ENCODE results near the gene OR4N2.
"Not testable (repeated sequence)": the region's sequence is repeated elsewhere in the genome, so short reads cannot be mapped to it uniquely, and the experiment has no call there.

Gene OR4N2

DNA sequence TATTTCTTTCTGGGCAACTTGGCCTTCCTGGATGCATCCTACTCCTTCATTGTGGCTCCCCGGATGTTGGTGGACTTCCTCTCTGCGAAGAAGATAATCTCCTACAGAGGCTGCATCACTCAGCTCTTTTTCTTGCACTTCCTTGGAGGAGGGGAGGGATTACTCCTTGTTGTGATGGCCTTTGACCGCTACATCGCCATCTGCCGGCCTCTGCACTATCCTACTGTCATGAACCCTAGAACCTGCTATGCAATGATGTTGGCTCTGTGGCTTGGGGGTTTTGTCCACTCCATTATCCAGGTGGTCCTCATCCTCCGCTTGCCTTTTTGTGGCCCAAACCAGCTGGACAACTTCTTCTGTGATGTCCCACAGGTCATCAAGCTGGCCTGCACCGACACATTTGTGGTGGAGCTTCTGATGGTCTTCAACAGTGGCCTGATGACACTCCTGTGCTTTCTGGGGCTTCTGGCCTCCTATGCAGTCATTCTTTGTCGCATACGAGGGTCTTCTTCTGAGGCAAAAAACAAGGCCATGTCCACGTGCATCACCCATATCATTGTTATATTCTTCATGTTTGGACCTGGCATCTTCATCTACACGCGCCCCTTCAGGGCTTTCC, 24.2 kb downstream of the OR4N2 start:
- in situ Hi-C loops (cut with HindIII; ENCODE audit: low pct_ligation_motif_present, low pct_unique_long_range_greater_than_20kb, low sequenced_read_pairs): not testable (repeated sequence)
- peak; percentile 6 for DNase-seq

DNA sequence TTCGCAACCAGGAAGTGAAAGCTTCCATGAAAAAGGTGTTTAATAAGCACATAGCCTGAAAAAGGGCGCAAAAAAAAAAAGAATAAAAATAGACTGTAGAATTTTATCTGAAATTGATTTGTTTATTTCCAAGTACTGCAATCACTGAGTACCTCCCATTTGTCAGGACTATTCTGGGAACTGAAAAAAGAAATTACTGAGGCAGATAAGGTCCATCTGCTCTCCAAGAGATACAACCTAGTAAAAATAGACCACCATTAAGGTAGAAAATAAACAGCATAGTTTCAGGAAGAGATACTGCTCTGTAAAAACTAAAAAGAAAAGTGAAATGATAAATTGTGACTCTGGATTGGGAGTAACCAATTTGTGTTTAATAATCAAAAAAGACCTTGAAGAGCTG, 24.7 kb downstream of the OR4N2 start:
- DNase-seq: no peak
- in situ Hi-C loops (cut with HindIII; ENCODE audit: low pct_ligation_motif_present, low pct_unique_long_range_greater_than_20kb, low sequenced_read_pairs): no loop called here

DNA sequence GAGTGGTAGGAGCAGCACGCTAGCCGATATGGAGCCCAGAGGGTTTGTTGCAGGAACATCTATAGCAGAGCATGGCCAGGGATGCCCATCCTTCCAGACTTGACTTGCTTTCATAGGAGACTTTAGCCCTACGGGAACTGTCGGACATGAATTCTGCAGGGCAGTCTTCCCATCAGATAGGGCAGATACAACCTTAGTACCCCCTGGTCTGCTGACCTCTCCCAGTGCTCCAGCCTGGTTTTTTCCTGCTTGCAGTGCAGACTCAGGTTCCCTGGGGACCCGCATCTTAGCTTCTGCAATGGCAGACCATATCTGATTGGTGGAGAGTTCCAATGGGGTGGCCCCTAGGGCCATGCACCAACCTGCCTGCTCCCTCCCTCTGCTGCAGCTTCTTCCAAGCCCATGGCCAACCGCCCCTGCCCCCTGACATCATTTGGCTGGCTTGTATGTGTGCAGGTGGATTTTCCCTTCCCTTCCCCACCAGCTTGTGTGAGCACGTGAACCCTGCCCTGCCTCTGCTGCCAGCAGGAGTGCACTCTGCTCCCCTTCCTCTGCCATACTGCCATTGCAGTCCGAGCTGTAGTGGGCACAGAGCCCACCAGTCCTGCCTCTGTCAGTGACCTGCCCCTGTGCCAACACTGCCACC, 30.8 kb downstream of the OR4N2 start:
- DNase-seq; in situ Hi-C loops (cut with HindIII; ENCODE audit: low pct_ligation_motif_present, low pct_unique_long_range_greater_than_20kb, low sequenced_read_pairs): not testable (repeated sequence)

DNA sequence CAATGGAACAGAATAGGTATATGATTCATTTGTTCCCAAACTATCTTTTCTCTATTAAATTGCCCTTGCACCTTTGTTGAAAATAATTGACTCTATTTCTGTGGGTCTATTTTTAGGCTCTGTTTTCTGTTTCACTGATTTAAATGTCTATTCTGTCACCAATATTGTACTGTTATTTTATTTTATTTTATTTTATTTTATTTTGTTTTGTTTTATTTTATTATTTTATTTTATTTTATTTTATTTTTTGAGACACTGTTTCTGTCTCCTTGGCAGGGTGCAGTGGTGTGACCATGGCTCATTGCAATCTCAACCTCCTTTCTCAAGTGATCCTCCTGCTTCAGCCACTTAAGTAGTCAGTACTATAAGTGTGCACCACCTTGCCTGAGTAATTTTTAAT, 34.9 kb downstream of the OR4N2 start:
- in situ Hi-C loops (cut with HindIII; ENCODE audit: low pct_ligation_motif_present, low pct_unique_long_range_greater_than_20kb, low sequenced_read_pairs): no loop called here
- no peak for DNase-seq

DNA sequence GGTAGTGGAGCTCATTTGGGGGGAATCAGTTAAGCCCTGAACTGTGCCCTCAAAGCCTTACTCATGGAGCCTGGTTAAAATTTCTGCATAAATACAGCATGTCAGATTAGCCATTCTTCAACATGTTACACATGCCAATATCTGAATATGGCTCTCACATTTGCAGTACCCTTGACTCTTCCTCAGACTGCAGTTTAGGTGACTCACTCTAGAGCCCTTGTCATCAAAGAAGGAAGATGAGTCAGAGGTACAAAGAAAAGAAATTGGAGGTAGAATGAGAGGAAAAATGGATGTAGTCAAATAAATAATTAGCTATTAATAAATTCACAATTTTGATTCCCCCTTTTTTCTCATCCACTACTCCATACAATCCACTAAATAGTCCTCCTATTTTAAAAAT, 47.8 kb downstream of the OR4N2 start:
- peak; percentile 8 for DNase-seq
- in situ Hi-C loops (cut with HindIII; ENCODE audit: low pct_ligation_motif_present, low pct_unique_long_range_greater_than_20kb, low sequenced_read_pairs): no loop called here

DNA sequence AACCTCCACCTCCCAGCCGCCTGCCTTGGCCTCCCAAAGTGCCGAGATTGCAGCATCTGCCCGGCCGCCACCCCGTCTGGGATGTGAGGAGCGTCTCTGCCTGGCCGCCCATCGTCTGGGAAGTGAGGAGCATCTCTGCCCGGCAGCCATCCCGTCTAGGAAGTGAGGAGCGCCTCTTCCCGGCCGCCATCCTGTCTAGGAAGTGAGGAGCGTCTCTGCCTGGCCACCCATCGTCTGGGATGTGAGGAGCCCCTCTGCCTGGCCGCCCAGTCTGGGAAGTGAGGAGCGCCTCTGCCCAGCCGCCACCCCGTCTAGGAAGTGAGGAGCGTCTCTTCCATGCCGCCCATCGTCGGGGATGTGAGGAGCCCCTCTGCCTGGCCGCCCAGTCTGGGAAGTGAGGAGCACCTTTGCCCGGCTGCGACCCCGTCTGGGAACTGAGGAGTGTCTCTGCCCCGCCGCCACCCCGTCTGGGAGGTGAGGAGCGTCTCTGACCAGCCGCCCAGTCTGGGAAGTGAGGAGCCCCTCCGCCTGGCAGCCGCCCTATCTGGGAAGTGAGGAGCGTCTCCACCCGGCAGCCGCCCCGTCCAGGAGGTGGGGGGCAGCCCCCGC, 62.6 kb downstream of the OR4N2 start:
- in situ Hi-C loops (cut with HindIII; ENCODE audit: low pct_ligation_motif_present, low pct_unique_long_range_greater_than_20kb, low sequenced_read_pairs); DNase-seq: not testable (repeated sequence)

DNA sequence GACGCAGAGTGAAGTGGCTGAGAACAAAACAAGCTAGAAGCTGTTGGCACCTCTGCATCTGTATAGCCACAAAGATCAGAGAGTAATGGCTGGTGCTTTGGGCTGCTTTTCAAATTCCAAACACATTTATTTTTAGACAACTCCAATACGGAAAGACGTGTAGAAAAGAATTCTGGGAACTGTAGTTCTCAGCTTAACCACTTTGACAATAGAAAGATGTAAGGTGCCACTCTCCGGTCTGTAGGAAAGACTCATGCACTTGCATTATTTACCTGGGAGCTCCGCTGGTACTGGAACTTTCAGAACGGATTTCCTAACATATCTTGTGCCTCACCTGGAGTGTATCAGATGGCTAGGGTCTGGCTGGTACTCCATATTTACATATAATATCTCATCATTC, 69.6 kb downstream of the OR4N2 start:
- DNase-seq: no peak
- in situ Hi-C loops (cut with HindIII; ENCODE audit: low pct_ligation_motif_present, low pct_unique_long_range_greater_than_20kb, low sequenced_read_pairs): no loop called here

DNA sequence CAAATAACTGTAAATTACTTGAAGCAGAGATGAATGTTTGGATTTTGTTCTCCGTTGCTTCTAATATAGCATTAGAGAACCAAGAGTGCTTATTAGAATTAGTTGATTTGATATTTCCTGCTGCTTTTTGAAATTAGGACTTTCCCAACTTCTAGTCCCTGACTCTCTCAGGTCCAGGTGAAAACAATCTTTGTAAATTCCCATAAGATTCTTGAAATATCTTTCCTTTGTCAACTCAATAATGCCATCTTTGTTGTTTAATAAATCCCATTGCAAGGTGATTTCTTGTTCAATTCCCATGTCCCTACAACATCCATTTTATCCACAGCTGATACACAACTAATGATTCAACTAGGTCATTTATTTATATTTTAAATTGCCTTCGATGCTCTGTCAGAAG, 71.3 kb downstream of the OR4N2 start, which contains the start of gene OR4K2:
Gene OR4K2 (plus strand): TSS at position 301 of the 400 bp plus-strand sequence. CDS start 1,126 bp downstream, outside the sequence.
- in situ Hi-C loops (cut with HindIII; ENCODE audit: low pct_ligation_motif_present, low pct_unique_long_range_greater_than_20kb, low sequenced_read_pairs): no loop called here
- no peak for DNase-seq

DNA sequence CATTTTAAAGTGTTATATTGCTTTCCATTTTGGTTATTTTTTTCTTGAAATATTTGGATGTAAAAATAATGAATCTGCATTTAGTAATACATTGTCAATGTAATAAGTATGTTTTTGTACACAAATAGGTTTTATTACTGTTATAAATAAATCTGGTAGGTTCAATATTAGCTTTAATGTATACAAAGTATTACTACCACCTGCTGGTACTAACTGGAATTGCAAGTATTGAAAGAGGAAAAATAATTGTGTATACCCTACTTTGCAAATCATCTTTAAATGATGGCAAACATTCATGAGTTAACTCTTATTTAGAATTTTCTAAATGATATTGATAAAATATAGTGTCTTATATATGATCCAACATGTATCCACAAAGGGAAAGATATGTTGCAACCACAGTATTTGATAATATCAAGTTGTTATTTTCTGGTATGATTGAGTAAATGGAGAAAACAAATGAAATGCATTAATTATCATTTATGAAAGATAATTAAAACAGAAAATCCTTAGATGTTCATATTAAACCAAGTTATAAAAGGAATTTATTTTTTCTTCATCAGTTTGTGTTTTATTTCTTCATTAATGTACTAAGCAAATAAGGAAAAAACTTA, 74.6 kb downstream of the OR4N2 start:
- DNase-seq: peak; percentile 29
- in situ Hi-C loops (cut with HindIII; ENCODE audit: low pct_ligation_motif_present, low pct_unique_long_range_greater_than_20kb, low sequenced_read_pairs): no loop called here
